NCI-H748 treated with DMSO at 0.1 percent for 48 hours (cell line): Measurements from ENCODE around the gene ZSCAN31.
A peak's percentile ranks its signal among the peaks of the same experiment; 100 is the strongest.

Experiments
- DNase-seq: peaks from one replicate; lab custom pipeline; 2025; lab: John Stamatoyannopoulos, UW

ZSCAN31 gene

DNA sequence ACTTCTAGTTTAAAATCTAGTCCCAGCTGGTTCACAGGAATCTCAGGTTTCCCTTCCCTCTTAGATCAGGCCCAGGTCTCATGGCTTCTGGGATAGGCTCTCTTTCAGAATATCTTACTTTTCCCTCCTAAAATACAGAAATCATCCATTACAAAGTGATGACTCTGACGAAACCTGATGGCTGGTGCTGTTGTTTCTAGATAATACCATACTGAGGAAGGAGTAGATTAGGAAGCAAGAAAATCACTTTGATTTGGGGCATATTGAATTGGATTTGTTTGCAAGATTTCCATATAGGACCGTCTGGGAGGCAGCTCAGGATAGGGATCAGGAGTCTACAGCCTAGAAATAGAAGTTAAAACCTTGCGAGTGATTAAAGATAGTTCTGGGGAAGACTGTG is 17.4 kb upstream of the ZSCAN31 start:
- no peak for DNase-seq

GRCh38 chr6:28351493-28351925 is 15.6 kb upstream of the ZSCAN31 start:
- no peak for DNase-seq

DNA sequence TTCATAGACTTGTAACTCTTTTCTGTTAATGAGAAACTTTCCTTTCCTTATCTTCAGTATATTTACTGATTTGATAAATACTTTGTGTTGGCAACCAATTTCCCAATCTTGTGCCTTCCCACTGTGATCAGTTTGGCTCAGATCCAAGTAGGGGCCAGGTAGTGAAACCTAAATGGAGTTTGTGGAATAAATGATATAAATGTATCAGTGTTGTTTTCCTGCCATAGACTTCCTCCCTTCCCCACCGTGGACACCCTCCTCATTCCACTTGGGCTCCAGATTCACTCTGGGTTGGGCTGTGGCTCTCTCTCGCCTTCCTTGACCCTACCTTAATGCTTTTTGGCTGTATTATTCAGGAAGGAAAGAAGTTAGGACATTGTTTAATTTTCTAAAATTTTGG is 15.1 kb upstream of the ZSCAN31 start:
- DNase-seq, result no peak

GRCh38 chr6:28349892-28350737 is 14.2 kb upstream of the ZSCAN31 start, which contains the start of gene ZKSCAN3:
Gene ZKSCAN3, plus strand, starts transcription at chr6:28349947. Its CDS starts 9,640 bp downstream, at chr6:28359587.
- DNase-seq, result peak; percentile 89

DNA sequence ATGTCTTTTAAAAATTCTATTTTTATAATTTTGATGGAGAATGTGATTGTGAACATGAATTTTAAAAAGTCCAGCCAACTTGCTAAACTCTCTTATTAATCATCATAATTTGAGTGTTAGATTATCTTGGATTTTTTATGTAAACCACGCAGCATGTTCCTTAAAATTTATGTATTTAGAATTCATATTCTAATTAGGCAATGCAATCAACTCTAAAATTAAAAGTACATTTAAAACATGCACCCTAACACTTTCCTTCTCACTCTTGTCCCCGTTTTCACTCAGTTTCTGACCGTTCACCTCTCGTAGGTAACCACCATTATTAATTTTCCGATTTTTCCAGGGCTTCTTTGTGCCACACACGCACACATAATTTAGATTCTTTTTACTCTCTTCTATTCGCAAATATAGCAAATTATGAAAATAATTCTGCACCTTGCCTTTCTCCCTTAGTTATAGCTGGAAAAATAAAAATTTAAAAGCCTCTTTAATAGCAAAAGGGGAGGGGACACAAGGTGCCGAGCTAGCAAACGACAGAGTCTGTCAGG is 13.5 kb upstream of the ZSCAN31 start:
- no peak for DNase-seq

DNA sequence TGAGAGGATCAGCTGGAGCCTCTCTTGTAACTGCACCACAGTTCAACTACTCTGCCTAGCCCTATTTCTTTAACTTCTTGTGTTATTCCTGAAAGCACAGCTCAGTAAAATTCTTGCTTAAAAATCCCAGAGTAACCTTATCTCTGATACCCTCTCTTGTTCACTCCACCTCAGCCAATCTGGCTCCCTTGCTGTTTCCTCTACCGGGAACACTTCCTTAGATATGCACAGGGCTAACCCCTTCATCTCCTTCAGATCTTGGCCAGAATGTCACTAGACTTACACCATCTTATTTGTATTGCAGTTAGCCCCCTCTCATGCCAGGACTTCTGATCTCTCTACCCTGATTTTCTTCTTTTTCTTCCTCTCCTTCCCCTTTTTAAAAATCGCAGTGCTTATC is 11.2 kb upstream of the ZSCAN31 start:
- DNase-seq, result no peak

- no peak for DNase-seq
These were observed 9.3 kb upstream of the ZSCAN31 start for GRCh38 chr6:28345201-28345600.

DNA sequence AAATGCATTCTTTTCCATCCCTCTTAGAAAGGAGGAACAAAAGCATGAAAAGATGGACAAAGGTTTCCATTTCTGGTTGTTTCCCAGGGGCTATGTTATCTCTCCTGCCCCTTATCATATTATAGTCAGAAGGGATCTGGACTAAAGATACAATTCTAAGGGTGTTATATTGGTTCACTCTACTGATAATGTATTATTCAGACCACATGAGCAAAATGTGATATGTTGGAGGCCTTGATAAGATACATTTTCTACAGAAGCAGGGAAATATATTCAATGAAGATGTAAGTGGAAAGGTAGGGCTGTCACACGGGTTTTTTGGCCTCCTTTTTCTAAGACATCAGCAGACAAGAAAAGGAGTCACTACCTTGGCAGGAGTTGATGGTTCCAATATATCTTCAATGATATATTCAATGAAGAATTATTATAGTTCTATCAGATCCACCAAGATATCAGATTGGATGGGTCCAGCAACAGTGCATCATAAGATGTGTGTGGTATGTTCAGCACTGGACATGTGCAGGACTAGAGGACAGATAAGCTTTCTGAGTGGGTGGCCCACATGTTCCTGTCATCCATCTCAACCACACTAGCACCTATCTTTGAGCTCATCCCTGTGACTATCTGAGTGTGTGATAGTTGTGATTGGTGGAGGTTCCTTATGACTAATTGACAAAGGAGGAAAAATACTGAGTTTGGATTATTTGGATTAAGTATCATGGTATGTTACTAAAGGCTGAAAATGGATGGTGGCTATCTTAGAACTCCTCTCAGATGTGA is 8.1 kb upstream of the ZSCAN31 start:
- DNase-seq, result no peak

- no peak for DNase-seq
These were observed 4.6 kb upstream of the ZSCAN31 start for GRCh38 chr6:28340310-28341095.

- DNase-seq, result no peak
These were observed 1.2 kb upstream of the ZSCAN31 start for GRCh38 chr6:28337121-28337520.

DNA sequence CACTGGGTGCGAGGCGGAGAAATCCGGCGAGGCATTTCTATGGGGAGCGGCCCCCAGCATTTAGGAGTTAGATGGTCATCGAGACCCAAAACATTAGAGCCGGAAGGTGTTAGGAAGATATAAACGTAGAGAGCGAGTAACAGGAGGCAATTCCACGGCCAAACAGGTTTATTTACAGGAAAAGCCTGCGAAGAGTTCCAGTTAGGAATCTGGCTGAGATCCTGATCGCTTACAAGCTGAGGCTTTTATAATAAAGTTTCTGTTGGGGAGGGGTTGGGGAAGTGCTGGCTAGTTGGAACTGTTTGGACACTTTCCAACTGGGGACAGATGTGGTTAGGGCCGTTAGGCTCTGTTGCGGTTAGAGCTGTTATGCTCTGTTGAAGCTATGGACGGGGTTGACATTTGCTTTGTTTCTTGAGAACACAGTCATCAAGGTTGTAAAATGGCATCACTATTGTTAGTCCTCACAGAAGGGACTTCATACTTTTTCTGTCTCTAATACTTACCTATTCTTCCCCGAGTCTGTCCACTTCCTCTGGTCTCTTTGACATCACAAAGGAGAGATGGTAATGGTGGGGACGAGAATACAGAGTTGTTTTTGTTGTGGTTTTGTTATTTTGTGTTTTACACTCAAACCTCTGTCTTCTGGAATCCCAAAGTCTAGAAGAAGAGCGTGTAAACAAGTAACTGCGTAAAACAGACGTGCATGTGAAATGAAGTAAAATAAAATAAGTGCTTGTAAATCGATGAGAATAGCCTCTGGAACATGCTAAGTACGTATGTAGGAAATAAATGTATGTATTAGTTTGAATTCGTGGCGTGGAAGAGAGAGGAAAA is 554 bp upstream of the ZSCAN31 start:
- no peak for DNase-seq

DNA sequence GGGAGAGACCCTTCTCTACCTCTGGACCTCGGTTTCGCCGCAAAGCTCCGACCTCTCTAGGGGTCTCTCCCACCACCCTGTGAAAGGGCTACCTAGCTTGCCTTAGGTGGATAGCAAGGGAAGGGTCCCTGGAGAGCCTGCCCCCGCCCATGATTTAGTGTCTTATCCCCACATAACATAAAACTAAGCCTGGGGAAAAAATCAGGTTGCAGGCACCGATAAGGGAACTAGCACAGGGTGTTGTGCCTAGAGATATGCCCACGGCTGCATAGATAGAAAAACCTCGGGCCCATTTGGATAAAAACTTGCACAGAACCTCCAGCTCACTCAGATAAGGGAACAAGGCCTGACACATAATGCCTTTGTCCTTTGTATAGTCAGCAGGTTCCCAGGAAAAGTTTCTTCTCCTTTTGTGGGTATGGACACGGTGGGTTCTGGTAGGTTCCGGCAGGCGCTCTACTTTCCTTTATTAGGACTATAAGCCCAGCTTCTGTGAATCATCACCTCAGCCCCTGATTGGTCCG is 846 bp downstream of the ZSCAN31 start:
- no peak for DNase-seq

GRCh38 chr6:28334286-28335039 is 1.5 kb downstream of the ZSCAN31 start:
- DNase-seq, result no peak

DNA sequence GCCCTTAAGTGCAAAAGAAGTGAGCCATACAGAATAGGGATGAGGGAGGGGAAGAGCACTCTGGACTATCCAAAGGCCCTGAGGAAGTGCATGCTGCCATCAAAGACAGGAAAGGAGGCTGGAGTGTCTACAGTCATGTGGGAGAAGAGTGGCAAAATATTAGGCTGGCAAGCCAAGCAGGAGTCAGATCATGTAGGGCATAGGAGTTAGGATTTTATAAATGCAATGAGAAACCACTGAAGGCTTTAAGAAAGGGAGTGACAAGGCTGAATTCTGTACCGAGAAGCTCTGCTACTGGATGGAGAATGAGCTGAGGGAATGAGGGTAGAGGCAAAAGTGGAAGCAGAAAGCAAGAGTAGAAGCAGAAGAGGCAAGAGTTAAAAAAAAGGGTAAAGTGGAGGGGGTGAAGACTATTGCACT is 2.3 kb downstream of the ZSCAN31 start:
- no peak for DNase-seq

DNA sequence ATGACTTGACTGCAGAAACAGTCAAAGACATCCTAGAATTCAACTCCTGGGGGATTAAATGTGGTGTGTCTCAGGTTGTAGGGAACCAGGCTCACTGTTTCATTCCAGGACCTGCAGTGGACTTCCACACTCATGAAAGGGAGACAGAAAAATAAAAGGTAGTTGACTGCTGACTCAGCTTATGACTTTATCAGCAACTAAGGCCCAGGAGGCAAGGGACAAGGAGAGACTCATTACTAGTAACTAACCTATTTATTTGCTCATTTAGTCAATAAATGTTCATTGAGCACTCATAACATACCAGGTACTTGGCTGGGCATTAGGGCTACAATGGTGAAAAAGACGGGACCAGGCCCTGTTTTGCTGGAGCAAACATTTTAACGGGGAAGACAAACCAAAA is 2.9 kb downstream of the ZSCAN31 start:
- DNase-seq, result no peak

DNA sequence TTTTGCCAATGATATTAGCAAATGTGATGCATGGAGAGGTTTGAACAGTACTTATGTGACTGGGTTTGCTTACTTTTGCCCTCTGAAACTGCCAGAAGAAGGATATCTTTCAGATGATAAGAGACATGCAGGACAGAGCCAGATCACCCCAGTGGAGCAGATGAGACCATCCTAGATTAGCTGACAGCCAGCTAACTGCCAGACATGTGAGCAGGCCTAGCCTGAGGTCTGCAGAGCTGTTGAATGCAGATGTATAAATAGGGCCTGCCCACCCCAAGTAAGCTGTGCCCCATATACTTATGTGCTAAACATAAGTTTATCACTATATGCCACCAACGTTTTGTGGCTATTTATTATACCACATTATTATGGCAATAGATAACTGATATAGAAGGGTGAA is 5.9 kb downstream of the ZSCAN31 start:
- no peak for DNase-seq

GRCh38 chr6:28326371-28326948 is 9.5 kb downstream of the ZSCAN31 start:
- no peak for DNase-seq

DNA sequence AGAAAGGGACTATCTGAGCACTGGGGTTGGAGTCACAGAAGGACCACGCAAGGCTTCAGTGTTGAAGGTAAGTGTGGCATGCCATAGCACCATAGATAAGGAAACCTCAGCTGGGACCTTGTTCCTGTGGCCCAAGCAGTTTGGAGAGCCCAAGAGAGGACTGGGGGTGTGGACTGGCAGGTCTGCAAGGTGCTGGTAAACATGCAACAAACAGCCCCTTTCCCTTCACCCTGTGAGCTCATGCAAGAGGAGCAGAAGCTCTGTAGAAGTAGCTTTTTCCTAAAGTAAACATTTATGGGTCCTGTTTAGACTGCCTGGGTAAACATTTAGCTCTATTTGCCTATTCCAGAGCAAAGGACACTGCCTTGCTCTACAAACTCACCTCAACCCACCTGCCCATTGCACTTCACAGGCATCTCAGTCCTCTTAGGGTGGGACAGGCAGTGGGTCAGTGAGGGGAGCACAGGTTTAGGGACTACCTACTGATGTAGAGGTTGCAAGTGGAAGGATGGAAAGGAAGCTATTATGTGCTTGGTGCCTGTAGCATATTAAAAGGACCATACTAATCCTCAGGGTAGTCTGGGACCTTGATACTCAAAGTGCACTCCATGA is 12.0 kb downstream of the ZSCAN31 start:
- DNase-seq, result no peak

DNA sequence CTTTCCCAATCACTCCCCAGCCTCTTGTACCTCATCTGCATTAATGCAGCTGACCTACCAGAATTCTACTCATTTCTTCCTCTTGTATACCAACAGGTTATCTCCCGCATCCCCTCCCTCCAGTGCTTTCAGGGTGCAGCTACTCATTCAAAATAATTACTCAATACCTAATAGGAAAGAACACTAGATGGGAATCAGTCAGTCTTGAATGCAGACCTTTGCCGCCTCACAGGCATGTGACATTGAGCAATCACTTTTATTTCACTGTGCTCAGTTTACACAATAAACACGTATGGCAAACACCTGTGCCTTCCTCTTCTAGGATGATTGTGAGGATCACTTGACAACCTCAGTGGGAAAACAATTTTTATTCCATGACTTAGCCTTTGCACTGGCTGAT is 13.3 kb downstream of the ZSCAN31 start:
- DNase-seq, result no peak
